H1 (cell line): ENCODE data around the gene NLRP6. TPM values are rescaled to one million over a fixed set of nuclear protein-coding genes. Genes with fewer than 3 reads are reported as not detected.

ENCODE experiments used
- CTCF ChIA-PET: fragments of 300-600 bp; sonication (Branson Sonifier 250); formaldehyde crosslinking; loops from one replicate; lab custom pipeline; 2021; ENCODE audit not compliant: partially characterized antibody; lab: Charles Lee
- POLR2A ChIA-PET: fragments of 300-600 bp; sonication (Branson Sonifier 250); formaldehyde crosslinking; loops from one replicate; lab custom pipeline; 2021; ENCODE audit warnings: inconsistent platforms; ENCODE audit not compliant: partially characterized antibody; lab: Charles Lee
- DNase-seq, 2 experiments: peaks; one replicate each; pipeline versions ENCODE4 v3.0.0 to v3.0.0-alpha.2; 2010 to 2022; ENCODE audit warnings: low spot score in 2 of 2, low read depth in 1 of 2, mixed read lengths in 1 of 2
- FAIRE-seq: peaks from 2 replicates; lab custom pipeline; 2011; peaks lifted over from hg19 to GRCh38; lab: Jason Lieb, UNC
- H2AFZ ChIP-seq: 2 replicates; pipeline ENCODE4 v1.8.1; 2012; ENCODE audit warnings: low read length, inconsistent platforms
- H2AK5ac ChIP-seq: 2 replicates; pipeline ENCODE4 v1.6.1; 2013; ENCODE audit warnings: low read depth, low read length
- H2BK120ac ChIP-seq: replicated peaks from 2 replicates; pipeline ENCODE3; 2013; ENCODE audit warnings: low read depth, low read length, inconsistent platforms
- H2BK12ac ChIP-seq: 2 replicates; pipeline ENCODE4 v1.6.1; 2013; ENCODE audit warnings: low read depth, low read length
- H2BK15ac ChIP-seq: 2 replicates; pipeline ENCODE4 v1.6.1; 2013; ENCODE audit warnings: low read length
- H2BK20ac ChIP-seq: 2 replicates; pipeline ENCODE4 v1.6.1; 2013; ENCODE audit warnings: low read length
- H2BK5ac ChIP-seq: 2 replicates; pipeline ENCODE4 v1.6.1; 2013; ENCODE audit warnings: low read depth, low read length
- H3K14ac ChIP-seq: 2 replicates; pipeline ENCODE4 v1.6.1; 2013; ENCODE audit warnings: inconsistent platforms; ENCODE audit not compliant: insufficient read length
- H3K18ac ChIP-seq: 2 replicates; pipeline ENCODE4 v1.6.1; 2013; ENCODE audit warnings: low read length; ENCODE audit errors: extremely low read depth
- H3K23ac ChIP-seq: 2 replicates; pipeline ENCODE4 v1.6.1; 2013; ENCODE audit warnings: inconsistent platforms; ENCODE audit not compliant: insufficient read length
- H3K23me2 ChIP-seq: 2 replicates; pipeline ENCODE4 v1.6.1; 2013; ENCODE audit warnings: low read depth, low read length
- H3K27ac ChIP-seq: 2 replicates; pipeline ENCODE4 v1.6.1; 2011; ENCODE audit warnings: low read depth, low read length, inconsistent platforms
- H3K27me3 ChIP-seq, 4 experiments: replicated peaks in 1 of 4; 1 replicate in 1 of 4; 2 replicates in 3 of 4; pipeline versions ENCODE4 v1.6.1 to v1.8.1; 2011 to 2013; ENCODE audit warnings: low read length in 3 of 4, mild to moderate bottlenecking in 3 of 4, inconsistent platforms in 2 of 4, mixed read lengths in 2 of 4, moderate library complexity in 1 of 4; ENCODE audit not compliant: control insufficient read depth in 3 of 4, insufficient read depth in 3 of 4; ENCODE audit errors: extremely low read depth in 1 of 4
- H3K36me3 ChIP-seq, 4 experiments: 2 replicates each; pipeline versions ENCODE4 v1.6.1 to v1.8.1; 2011 to 2013; ENCODE audit warnings: mild to moderate bottlenecking in 4 of 4, low read length in 3 of 4, moderate library complexity in 2 of 4, control low read depth in 1 of 4, inconsistent platforms in 1 of 4; ENCODE audit not compliant: insufficient read depth in 4 of 4, control insufficient read depth in 2 of 4
- H3K4ac ChIP-seq: replicated peaks from 2 replicates; pipeline ENCODE3; 2013; ENCODE audit warnings: low read length, low read depth, mixed read lengths, inconsistent platforms; ENCODE audit not compliant: insufficient read length
- H3K4me1 ChIP-seq, 4 experiments: replicated peaks in 1 of 4; 1 replicate in 1 of 4; 2 replicates in 3 of 4; pipeline versions ENCODE4 v1.6.1 to v1.8.1; 2011 to 2013; ENCODE audit warnings: low read length in 3 of 4, inconsistent platforms in 2 of 4, mixed read lengths in 1 of 4; ENCODE audit not compliant: insufficient read depth in 4 of 4, control insufficient read depth in 3 of 4
- H3K4me2 ChIP-seq, 2 experiments: 2 replicates each; pipeline versions ENCODE4 v1.6.1 to v1.8.1; 2011 to 2013; ENCODE audit warnings: low read depth in 2 of 2, low read length in 2 of 2, control low read depth in 1 of 2, inconsistent platforms in 1 of 2, mild to moderate bottlenecking in 1 of 2; ENCODE audit not compliant: insufficient read depth in 1 of 2
- H3K4me3 ChIP-seq, 4 experiments: fragments of 200-600, 300-600 bp in 1 of 4; sonication (generic), shearing (Covaris generic), sonication (Bioruptor Twin) in 1 of 4; 2 replicates each; pipeline versions ENCODE4 v1.5.1 to v1.8.1; 2011 to 2016; ENCODE audit warnings: low read length in 4 of 4, low read depth in 3 of 4, control low read depth in 2 of 4, inconsistent platforms in 2 of 4, mild to moderate bottlenecking in 2 of 4, mixed read lengths in 1 of 4, moderate library complexity in 1 of 4; ENCODE audit not compliant: insufficient read depth in 2 of 4; ENCODE audit errors: extremely low read depth in 1 of 4
- H3K56ac ChIP-seq: replicated peaks from 2 replicates; pipeline ENCODE3; 2013; ENCODE audit warnings: low read depth, mild to moderate bottlenecking, mixed read lengths, low read length, inconsistent platforms; ENCODE audit not compliant: insufficient read length
- H3K79me1 ChIP-seq: 2 replicates; pipeline ENCODE4 v1.6.1; 2013; ENCODE audit warnings: low read depth, low read length, control low read depth
- H3K79me2 ChIP-seq, 2 experiments: 2 replicates each; pipeline versions ENCODE4 v1.6.1 to v1.8.1; 2012 to 2013; ENCODE audit warnings: low read length in 2 of 2, mild to moderate bottlenecking in 2 of 2, inconsistent platforms in 1 of 2; ENCODE audit not compliant: insufficient read depth in 2 of 2, control insufficient read depth in 1 of 2
- H3K9ac ChIP-seq, 4 experiments: replicated peaks in 1 of 4; 1 replicate in 1 of 4; 2 replicates in 3 of 4; pipeline versions ENCODE4 v1.6.1 to v1.8.1; 2011 to 2013; ENCODE audit warnings: low read depth in 3 of 4, low read length in 3 of 4, control low read depth in 2 of 4, mild to moderate bottlenecking in 2 of 4, moderate library complexity in 2 of 4, inconsistent platforms in 1 of 4; ENCODE audit errors: extremely low read depth in 1 of 4
- H3K9me3 ChIP-seq, 2 experiments: 2 replicates each; pipeline versions ENCODE4 v1.6.1 to v1.8.1; 2012 to 2013; ENCODE audit warnings: mild to moderate bottlenecking in 2 of 2, moderate library complexity in 2 of 2, control low read depth in 1 of 2, inconsistent platforms in 1 of 2, low read depth in 1 of 2, low read length in 1 of 2, mixed read lengths in 1 of 2; ENCODE audit not compliant: insufficient read depth in 2 of 2
- H4K20me1 ChIP-seq, 2 experiments: replicated peaks in 1 of 2; 2 replicates each; pipeline versions ENCODE3 to v1.8.1; 2011 to 2013; ENCODE audit warnings: inconsistent platforms in 2 of 2, low read length in 2 of 2, mild to moderate bottlenecking in 1 of 2; ENCODE audit not compliant: insufficient read depth in 2 of 2, control insufficient read depth in 1 of 2
- H4K5ac ChIP-seq: 2 replicates; pipeline ENCODE4 v1.6.1; 2013; ENCODE audit warnings: low read length, low read depth, mixed read lengths, inconsistent platforms; ENCODE audit not compliant: insufficient read length
- H4K8ac ChIP-seq: 2 replicates; pipeline ENCODE4 v1.8.0; 2013; ENCODE audit warnings: mild to moderate bottlenecking, moderate library complexity, low read length, inconsistent platforms; ENCODE audit not compliant: insufficient read depth; ENCODE audit errors: extremely low read depth
- H4K91ac ChIP-seq: replicated peaks from 2 replicates; pipeline ENCODE3; 2013; ENCODE audit warnings: low read length, mixed read lengths, inconsistent platforms; ENCODE audit not compliant: insufficient read length
- CHD1 ChIP-seq: IDR thresholded peaks from 2 replicates; pipeline ENCODE4 v1.6.1; 2012; ENCODE audit warnings: low read depth, low read length, improper control_type of control experiment
- EGR1 ChIP-seq: IDR thresholded peaks from 2 replicates; pipeline ENCODE4 v1.6.1; 2011; ENCODE audit warnings: low read depth, low read length, borderline replicate concordance
- GABPA ChIP-seq: IDR thresholded peaks from 2 replicates; pipeline ENCODE4 v1.6.1; 2011; ENCODE audit warnings: mild to moderate bottlenecking, low read length, moderate library complexity, borderline replicate concordance; ENCODE audit not compliant: insufficient read depth
- KDM4A ChIP-seq: IDR thresholded peaks from one replicate; pipeline ENCODE4 v1.7.1; 2012; ENCODE audit warnings: low read depth, mild to moderate bottlenecking, moderate library complexity, low read length, inconsistent platforms; ENCODE audit not compliant: severe bottlenecking
- NANOG ChIP-seq: IDR thresholded peaks from 2 replicates; pipeline ENCODE4 v1.6.1; 2011; ENCODE audit warnings: low read length, low read depth, mild to moderate bottlenecking, inconsistent platforms; ENCODE audit not compliant: insufficient read depth, poor library complexity, severe bottlenecking
- PHF8 ChIP-seq: fragments of 200-600 bp; sonication (generic); conservative IDR thresholded peaks from 2 replicates; pipeline ENCODE4 v1.7.1; 2012; ENCODE audit warnings: low read depth, mild to moderate bottlenecking, inconsistent platforms, low read length, moderate library complexity
- RFX5 ChIP-seq: IDR thresholded peaks from 2 replicates; pipeline ENCODE4 v1.6.1; 2011; ENCODE audit warnings: low read depth, low read length, improper control_type of control experiment, borderline replicate concordance
- RXRA ChIP-seq: IDR thresholded peaks from 2 replicates; pipeline ENCODE4 v1.6.1; 2011; ENCODE audit warnings: low read depth, mild to moderate bottlenecking, low read length, moderate library complexity; ENCODE audit not compliant: insufficient read depth
- SIN3A ChIP-seq, 2 experiments: IDR thresholded peaks in 1 of 2; conservative IDR thresholded peaks in 1 of 2; 2 replicates each; pipeline ENCODE4 v1.6.1; 2011 to 2012; ENCODE audit warnings: low read length in 2 of 2, improper control_type of control experiment in 1 of 2, low read depth in 1 of 2, mild to moderate bottlenecking in 1 of 2
- SIX5 ChIP-seq: IDR thresholded peaks from 2 replicates; pipeline ENCODE4 v1.6.1; 2011; ENCODE audit warnings: mild to moderate bottlenecking, low read depth, low read length
- SP1 ChIP-seq: IDR thresholded peaks from 2 replicates; pipeline ENCODE4 v1.6.1; 2011; ENCODE audit warnings: low read depth, low read length
- SUZ12 ChIP-seq: fragments of 200-600 bp; sonication (generic); IDR thresholded peaks from 2 replicates; pipeline ENCODE4 v1.6.1; 2012; ENCODE audit warnings: mild to moderate bottlenecking, inconsistent platforms, low read length, moderate library complexity, mixed read lengths
- TAF7 ChIP-seq: optimal IDR thresholded peaks from 2 replicates; pipeline ENCODE3; 2011; ENCODE audit warnings: low read depth, mild to moderate bottlenecking, inconsistent platforms, low read length, moderate library complexity, borderline replicate concordance
- TCF12 ChIP-seq: IDR thresholded peaks from 2 replicates; pipeline ENCODE4 v1.6.1; 2011; ENCODE audit warnings: low read depth, mild to moderate bottlenecking, low read length
- WGBS, 2 experiments: shearing (Covaris generic) in 1 of 2; methylation state at CpG; one replicate each; pipeline versions ENCODE4 v1.1.6 to v1.1.7; 2013 to 2015; ENCODE audit warnings: low lambda C conversion rate in 2 of 2, mixed read lengths in 2 of 2, inconsistent platforms in 1 of 2, low coverage in 1 of 2, missing lambda C conversion rate in 1 of 2; ENCODE audit not compliant: insufficient replicate concordance in 2 of 2, insufficient coverage in 1 of 2, insufficient read length in 1 of 2; ENCODE audit errors: extremely low coverage in 1 of 2, missing lambda C conversion rate in 1 of 2; 5-methylcytosine and 5-hydroxymethylcytosine counted together
- polyA plus RNA-seq, 7 experiments: library from polyadenylated mRNA; depleted of rRNA in 3 of 7; stranded (reverse) in 5 of 7; unstranded in 2 of 7; fragments of >200 nt in 5 of 7; fragments of 200-250 nt in 2 of 7; gene quantifications; 1 replicate in 5 of 7; 2 replicates in 1 of 7; 4 replicates in 1 of 7; pipeline versions ENCODE4 v1.2.1 to v1.2.3, GENCODE V29; 2011 to 2013; ENCODE audit warnings: missing spikeins in 2 of 7, mixed read lengths in 2 of 7
- total RNA-seq: library from RNA; stranded (reverse); fragmentation: NEBNext Ultra II Directional; extraction: Animal tissue kit (Norgen Biotek cat#: 25700); gene quantifications from 2 replicates; pipeline ENCODE4 v1.2.1, GENCODE V29; 2021

The NLRP6 gene
- total and polyA plus RNA-seq, 2 of the 8 experiments (the other 6 are each of a cell fraction or from before 2014, with no cell fraction given): not detected

GRCh38 chr11:324156-324555 is 45.9 kb downstream of the NLRP6 start:
- Histone ChIP-seq H2BK120ac (no peak overlapping the region), H3K4ac (no peak overlapping the region), H3K56ac (no peak overlapping the region), H3K79me1 (no peaks in the 10 kb centered on the region), H3K27me3 (no peaks in the 10 kb centered on the region), H3K27ac (no peak overlapping the region), H4K91ac (no peak overlapping the region), H2BK5ac (no peak overlapping the region; the same call in 1 of the 2 replicates), H4K20me1 (no peaks in the 10 kb centered on the region), H3K4me1 (peaks cover 0 to 26% (median 9%) of the 10 kb centered on the region in 4 experiments; a peak in 6 of 7 replicates), H3K14ac (no peak overlapping the region), H2BK20ac (no peak overlapping the region), H3K23me2 (peaks cover 3% of the 10 kb centered on the region; the same call in 1 of the 2 replicates), H3K4me3 (no peak overlapping the region), H4K5ac (no peak overlapping the region), H2AFZ (no peak overlapping the region), H3K4me2 (no peak overlapping the region), H4K8ac (no peak overlapping the region), H3K9ac (no peak overlapping the region), H3K18ac (no peak overlapping the region), H3K79me2 (peaks cover 0 to 3% of the 10 kb centered on the region in 2 experiments; a peak in 1 of 4 replicates), H2AK5ac (no peak overlapping the region), H2BK15ac (no peak overlapping the region), H3K36me3 (no peaks in the 10 kb centered on the region), H3K9me3 (no peaks in the 10 kb centered on the region), H3K23ac (no peak overlapping the region), H2BK12ac (peak overlapping the region; percentile 84; the same call in 1 of the 2 replicates)
- peak in 1 of 2 experiments; percentile 46 for DNase-seq
- CTCF ChIA-PET: interaction anchor here (0.7 to 2.3 kb wide), 7 partner anchors 9 to 74 kb away, joined by 3 to 9 read pairs (median 4); partner anchors contain the start of genes IFITM2 and IFITM5
- POLR2A ChIA-PET: interaction anchor here (0.8 to 2.2 kb wide), 3 partner anchors 10 to 24 kb away, joined by 3 to 6 read pairs (median 4); no protein-coding TSS in a partner anchor
- WGBS, 2 experiments: 76% methylated on average over 11 of the region's 11 CpGs; no CpG with 5 or more reads in 1 of the 2 experiments
- no peak for FAIRE-seq
- TF ChIP-seq PHF8 (no peak), TAF7 (no peak), SIN3A (conservative IDR thresholded peaks at IDR 0.05 in 1 of 2, IDR thresholded peaks at IDR 0.05 in 1 of 2; ENCODE audit: low read depth in 1 of 2, low read length in 2 of 2) (no peak), CHD1 (no peak), TCF12 (no peak), RXRA (no peak), SP1 (no peak), SIX5 (no peak), EGR1 (no peak), NANOG (no peak), GABPA (no peak), SUZ12 (no peak), RFX5 (no peak), KDM4A (no peak)
